ENCODE results near the gene DIS3L2. TPM values are rescaled to one million over a fixed set of nuclear protein-coding genes. Genes with fewer than 3 reads are reported as not detected.

DIS3L2 gene
- total RNA-seq, 2 experiments from 2014 or later, result 20.2 to 20.6 TPM

DNA sequence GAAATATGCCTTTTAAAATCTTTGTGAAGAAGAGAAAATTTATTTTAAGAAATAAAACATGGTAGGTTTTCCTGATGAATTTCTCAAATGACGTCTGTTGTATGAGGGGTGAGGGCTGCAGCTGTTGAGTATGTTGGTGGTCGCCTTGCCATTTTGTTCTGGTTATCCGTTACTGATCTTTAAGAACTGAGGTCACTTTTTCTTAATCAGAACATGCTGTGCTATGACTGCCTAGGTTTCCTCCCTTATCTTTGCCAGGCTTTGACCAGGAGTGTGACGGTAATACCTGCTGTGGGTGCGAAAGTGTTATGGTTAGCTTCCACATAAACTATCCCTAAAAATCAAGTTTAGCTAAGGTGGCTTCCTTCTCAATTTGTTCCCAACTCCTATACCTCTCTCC, 176.9 kb downstream of the DIS3L2 start:
- peak overlapping the region; percentile 60 for H3K27ac ChIP-seq (ENCODE audit: low read depth, low read length, poor library complexity, severe bottlenecking)
- peak overlapping the region; percentile 6; the same call in 1 of the 2 replicates for H2AFZ ChIP-seq (ENCODE audit: low read length)
- no TSS peak for BruUV-seq (replicated peaks)
- H3K4me2 ChIP-seq (ENCODE audit: low read length), result peak overlapping the region; percentile 46; the same call in 1 of the 2 replicates
- intact Hi-C loops (cut with micrococcal nuclease; ENCODE audit: unreplicated experiment), result no loop called here
- TF ChIP-seq EZH2phosphoT487 (IDR thresholded peaks at IDR 0.05; ENCODE audit: borderline replicate concordance, low read depth, low read length), result no peak
- TF ChIP-seq, protein P1, sequence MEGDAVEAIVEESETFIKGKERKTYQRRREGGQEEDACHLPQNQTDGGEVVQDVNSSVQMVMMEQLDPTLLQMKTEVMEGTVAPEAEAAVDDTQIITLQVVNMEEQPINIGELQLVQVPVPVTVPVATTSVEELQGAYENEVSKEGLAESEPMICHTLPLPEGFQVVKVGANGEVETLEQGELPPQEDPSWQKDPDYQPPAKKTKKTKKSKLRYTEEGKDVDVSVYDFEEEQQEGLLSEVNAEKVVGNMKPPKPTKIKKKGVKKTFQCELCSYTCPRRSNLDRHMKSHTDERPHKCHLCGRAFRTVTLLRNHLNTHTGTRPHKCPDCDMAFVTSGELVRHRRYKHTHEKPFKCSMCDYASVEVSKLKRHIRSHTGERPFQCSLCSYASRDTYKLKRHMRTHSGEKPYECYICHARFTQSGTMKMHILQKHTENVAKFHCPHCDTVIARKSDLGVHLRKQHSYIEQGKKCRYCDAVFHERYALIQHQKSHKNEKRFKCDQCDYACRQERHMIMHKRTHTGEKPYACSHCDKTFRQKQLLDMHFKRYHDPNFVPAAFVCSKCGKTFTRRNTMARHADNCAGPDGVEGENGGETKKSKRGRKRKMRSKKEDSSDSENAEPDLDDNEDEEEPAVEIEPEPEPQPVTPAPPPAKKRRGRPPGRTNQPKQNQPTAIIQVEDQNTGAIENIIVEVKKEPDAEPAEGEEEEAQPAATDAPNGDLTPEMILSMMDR (conservative IDR thresholded peaks at IDR 0.05; ENCODE audit: low read length), result no peak
- no peaks in the 10 kb centered on the region for H4K20me1 ChIP-seq (ENCODE audit: insufficient read depth, low read length)
- H3K4me1 ChIP-seq (ENCODE audit: insufficient read depth, low read length, poor library complexity, severe bottlenecking), result peaks cover 28% of the 10 kb centered on the region
- POLR2A ChIA-PET, result interaction anchor here (1.0 to 1.4 kb wide), 2 partner anchors 13 to 38 kb away, joined by 3 to 4 read pairs; no protein-coding TSS in a partner anchor
- CTCF ChIA-PET (ENCODE audit: unreplicated experiment), result no interaction called here
- DNase-seq (ENCODE audit: low spot score), result no peak
- H3K4me3 ChIP-seq (ENCODE audit: low read depth, low read length, poor library complexity, severe bottlenecking), result no peak overlapping the region
- no peaks in the 10 kb centered on the region for H3K79me2 ChIP-seq (ENCODE audit: insufficient read depth, low read depth, low read length)
- H3K9me3 ChIP-seq (ENCODE audit: low read length), result no peaks in the 10 kb centered on the region
- no peaks in the 10 kb centered on the region for H3K9me2 ChIP-seq (ENCODE audit: insufficient read depth, low read length)
- no peaks in the 10 kb centered on the region for H3K36me3 ChIP-seq (ENCODE audit: insufficient read depth, low read length)

DNA sequence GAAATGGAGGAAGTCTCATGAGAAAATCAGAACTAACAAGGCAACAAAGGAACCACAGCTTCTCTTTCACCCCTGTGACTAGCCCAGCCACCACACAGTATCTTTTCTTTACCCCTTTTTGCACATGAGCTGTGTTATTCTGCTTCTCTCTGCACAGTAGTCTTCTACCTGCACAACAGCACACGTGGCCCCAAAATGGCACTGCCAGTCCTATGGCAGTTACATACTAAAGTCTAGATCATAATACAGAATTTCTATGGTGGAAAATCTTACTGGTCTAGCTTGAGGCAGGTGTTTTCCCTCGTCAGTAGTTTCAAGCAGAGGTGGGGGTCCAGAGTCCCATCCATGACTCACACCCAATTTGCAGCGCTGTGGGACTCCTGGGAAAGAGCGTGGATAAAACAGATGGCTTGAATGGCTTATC, 177.7 kb downstream of the DIS3L2 start:
- no peak for TF ChIP-seq EZH2phosphoT487 (IDR thresholded peaks at IDR 0.05; ENCODE audit: borderline replicate concordance, low read depth, low read length)
- TF ChIP-seq, protein P1 (conservative IDR thresholded peaks at IDR 0.05; ENCODE audit: low read length), result no peak
- Histone ChIP-seq H3K9me3 (ENCODE audit: low read length) (no peaks in the 10 kb centered on the region), H3K27ac (ENCODE audit: low read depth, low read length, poor library complexity, severe bottlenecking) (peak overlapping the region; percentile 60), H3K4me3 (ENCODE audit: low read depth, low read length, poor library complexity, severe bottlenecking) (no peak overlapping the region), H3K4me1 (ENCODE audit: insufficient read depth, low read length, poor library complexity, severe bottlenecking) (peaks cover 28% of the 10 kb centered on the region), H3K9me2 (ENCODE audit: insufficient read depth, low read length) (no peaks in the 10 kb centered on the region), H4K20me1 (ENCODE audit: insufficient read depth, low read length) (no peaks in the 10 kb centered on the region), H3K79me2 (ENCODE audit: insufficient read depth, low read depth, low read length) (no peaks in the 10 kb centered on the region), H3K36me3 (ENCODE audit: insufficient read depth, low read length) (no peaks in the 10 kb centered on the region), H3K4me2 (ENCODE audit: low read length) (peak overlapping the region; percentile 46; the same call in 1 of the 2 replicates), H2AFZ (ENCODE audit: low read length) (no peak overlapping the region; the same call in 1 of the 2 replicates)
- CTCF ChIA-PET (ENCODE audit: unreplicated experiment), result no interaction called here
- BruUV-seq (replicated peaks), result no TSS peak
- intact Hi-C loops (cut with micrococcal nuclease; ENCODE audit: unreplicated experiment), result no loop called here
- POLR2A ChIA-PET, result interaction anchor here (0.6 to 1.4 kb wide), 3 partner anchors 13 to 170 kb away, joined by 3 to 4 read pairs (median 3); no protein-coding TSS in a partner anchor
- DNase-seq (ENCODE audit: low spot score), result peak; percentile 19

DNA sequence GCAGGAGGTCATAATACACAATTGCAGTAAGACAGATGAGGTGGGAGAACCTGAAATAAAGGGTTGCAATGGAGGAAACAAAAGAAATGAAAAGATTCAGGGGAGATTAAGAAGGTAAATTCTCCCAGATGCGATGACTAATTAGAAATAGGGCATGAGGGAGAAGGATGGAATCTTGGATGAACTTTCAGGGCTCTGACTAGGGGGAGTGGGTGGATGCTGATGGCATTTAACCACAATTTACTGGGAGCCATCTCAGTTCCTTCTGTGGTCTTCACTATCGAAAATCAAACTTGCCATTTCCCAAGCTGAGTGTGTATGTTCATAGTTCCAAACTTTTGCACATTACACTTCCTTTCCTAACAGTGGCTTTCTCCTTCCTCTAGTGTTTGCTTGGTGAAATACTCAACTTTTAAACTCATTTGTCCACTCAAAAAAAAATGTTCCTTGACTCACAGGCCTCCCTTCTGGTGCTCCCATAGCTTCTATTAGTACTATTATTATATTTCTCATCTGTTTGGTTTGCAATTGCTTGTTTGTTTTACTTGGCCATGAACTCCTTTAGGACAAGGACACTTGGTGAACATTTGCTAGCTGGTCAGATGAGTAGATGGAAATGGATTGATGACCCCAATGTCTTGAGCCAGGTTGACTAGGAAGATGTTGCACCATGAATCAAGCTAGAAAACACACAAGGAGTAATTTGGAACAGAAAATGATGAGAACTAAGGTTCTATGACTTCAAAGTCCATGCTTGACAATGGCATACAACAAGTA, 178.5 kb downstream of the DIS3L2 start:
- ChIA-PET POLR2A (interaction anchor here (0.9 kb wide), 1 partner anchor 17 kb away, joined by 3 read pairs; no protein-coding TSS in a partner anchor), CTCF (ENCODE audit: unreplicated experiment) (no interaction called here)
- no peak overlapping the region for H3K27ac ChIP-seq (ENCODE audit: low read depth, low read length, poor library complexity, severe bottlenecking)
- no peak overlapping the region for H3K4me3 ChIP-seq (ENCODE audit: low read depth, low read length, poor library complexity, severe bottlenecking)
- H3K79me2 ChIP-seq (ENCODE audit: insufficient read depth, low read depth, low read length), result no peaks in the 10 kb centered on the region
- H3K9me3 ChIP-seq (ENCODE audit: low read length), result no peaks in the 10 kb centered on the region
- no peak overlapping the region for H3K4me2 ChIP-seq (ENCODE audit: low read length)
- no peaks in the 10 kb centered on the region for H4K20me1 ChIP-seq (ENCODE audit: insufficient read depth, low read length)
- no peaks in the 10 kb centered on the region for H3K36me3 ChIP-seq (ENCODE audit: insufficient read depth, low read length)
- intact Hi-C loops (cut with micrococcal nuclease; ENCODE audit: unreplicated experiment), result loop anchor here (10.0 kb wide), 1 partner anchor 155 kb away; no protein-coding TSS in a partner anchor
- H3K4me1 ChIP-seq (ENCODE audit: insufficient read depth, low read length, poor library complexity, severe bottlenecking), result peaks cover 28% of the 10 kb centered on the region
- no TSS peak for BruUV-seq (replicated peaks)
- no peak for DNase-seq (ENCODE audit: low spot score)
- H3K9me2 ChIP-seq (ENCODE audit: insufficient read depth, low read length), result no peaks in the 10 kb centered on the region
- H2AFZ ChIP-seq (ENCODE audit: low read length), result no peak overlapping the region
- TF ChIP-seq, protein P1 (conservative IDR thresholded peaks at IDR 0.05; ENCODE audit: low read length), result no peak
- TF ChIP-seq EZH2phosphoT487 (IDR thresholded peaks at IDR 0.05; ENCODE audit: borderline replicate concordance, low read depth, low read length), result no peak

Data from OCI-LY7 (cell line).